Right kidney (tissue), 1 donor: Measurements from ENCODE around the gene HERC4.

Experiments
- DNase-seq: peaks from one replicate; pipeline ENCODE4 v3.0.0-alpha.2; 2016

HERC4 gene

GRCh38 chr10:67965456-67965855 lies 109.6 kb downstream of the HERC4 start:
- no peak for DNase-seq

DNA sequence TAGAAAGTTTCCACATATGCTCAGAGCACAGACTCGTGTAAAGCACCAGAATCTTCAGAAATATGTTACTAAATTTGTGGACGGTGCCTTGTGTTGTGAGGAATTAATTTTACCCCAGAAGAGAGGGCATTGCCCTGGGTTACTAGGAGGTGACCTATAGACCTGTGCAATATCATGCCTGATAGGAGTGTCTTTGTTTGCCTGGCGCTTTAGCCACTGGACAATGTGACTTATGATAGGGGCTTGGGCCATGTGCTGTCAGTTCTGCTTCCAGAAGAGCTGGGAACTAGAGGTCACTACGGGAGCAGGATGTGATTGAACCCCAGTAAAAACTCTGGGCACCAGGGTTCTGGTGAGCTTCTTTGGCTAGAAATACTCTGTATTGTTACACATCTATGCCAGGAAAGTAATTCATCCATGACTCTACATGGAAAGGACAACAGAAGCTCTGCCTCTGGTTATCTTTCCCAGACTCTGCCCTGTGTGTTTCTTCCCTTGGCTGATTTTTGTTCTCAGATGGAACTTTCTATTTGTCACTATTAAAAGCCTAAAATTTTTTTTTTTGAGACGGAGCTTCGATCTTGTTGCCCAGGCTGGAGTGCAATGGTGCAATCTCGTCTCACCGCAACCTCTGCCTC lies 115.1 kb downstream of the HERC4 start:
- DNase-seq: no peak

DNA sequence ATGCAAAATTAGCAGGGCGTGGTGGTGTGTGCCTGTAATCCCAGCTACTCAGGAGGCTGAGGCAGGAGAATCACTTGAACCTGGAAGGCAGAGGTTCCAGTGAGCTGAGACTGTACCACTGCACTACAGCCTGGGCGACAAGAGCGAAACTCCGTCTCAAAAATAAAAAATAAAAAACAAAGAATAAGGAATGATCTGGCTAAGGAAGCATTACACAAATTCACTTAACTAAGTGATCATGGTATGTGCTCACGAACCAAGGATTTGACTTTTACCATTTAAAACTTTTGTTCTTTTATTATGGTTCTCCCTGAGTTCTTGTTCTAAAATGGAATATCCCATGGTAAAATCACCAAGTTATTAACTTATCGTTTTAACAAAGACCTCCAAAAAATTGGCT lies 119.5 kb downstream of the HERC4 start:
- DNase-seq: no peak

GRCh38 chr10:67943917-67944316 lies 131.2 kb downstream of the HERC4 start:
- DNase-seq: no peak

- DNase-seq: no peak
Observed at GRCh38 chr10:67936416-67936815, 138.7 kb downstream of the HERC4 start.

DNA sequence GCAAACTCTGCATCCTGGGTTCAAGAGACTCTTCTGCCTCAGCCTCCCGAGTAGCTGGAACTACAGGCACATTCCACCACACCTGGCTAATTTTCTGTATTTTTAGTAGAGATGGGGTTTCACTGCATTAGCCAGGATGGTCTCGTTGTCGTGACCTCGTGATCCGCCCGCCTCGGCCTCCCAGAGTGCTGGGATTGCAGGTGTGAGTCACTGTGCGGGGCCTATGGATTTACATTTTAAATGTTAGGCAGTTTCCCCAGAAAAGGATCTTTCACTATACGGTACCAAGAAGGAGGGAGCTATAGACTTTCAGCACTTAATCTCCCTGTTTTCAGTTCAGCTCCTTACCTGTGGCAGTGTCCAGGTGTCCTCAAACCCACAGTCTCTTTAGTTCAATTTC lies 139.9 kb downstream of the HERC4 start:
- DNase-seq: no peak

DNA sequence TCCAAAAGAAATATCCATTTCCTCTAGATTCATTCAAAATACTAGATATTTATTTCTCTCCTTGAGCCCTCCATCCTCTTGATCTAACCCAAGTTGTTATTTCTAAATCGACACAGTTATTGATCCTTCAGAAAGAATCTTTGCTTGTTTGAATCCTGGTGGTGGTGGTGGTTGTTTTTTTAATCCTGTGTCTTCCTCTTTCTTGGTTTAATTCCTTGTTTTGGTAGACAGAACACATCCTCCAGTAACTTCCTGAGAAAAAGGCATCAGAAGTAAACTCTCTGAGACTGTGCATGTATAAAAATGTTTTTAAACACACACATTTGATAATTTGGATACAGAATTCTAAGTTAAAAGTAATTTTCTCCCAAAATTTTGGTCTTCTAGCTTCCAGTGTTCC lies 140.7 kb downstream of the HERC4 start:
- no peak for DNase-seq

DNA sequence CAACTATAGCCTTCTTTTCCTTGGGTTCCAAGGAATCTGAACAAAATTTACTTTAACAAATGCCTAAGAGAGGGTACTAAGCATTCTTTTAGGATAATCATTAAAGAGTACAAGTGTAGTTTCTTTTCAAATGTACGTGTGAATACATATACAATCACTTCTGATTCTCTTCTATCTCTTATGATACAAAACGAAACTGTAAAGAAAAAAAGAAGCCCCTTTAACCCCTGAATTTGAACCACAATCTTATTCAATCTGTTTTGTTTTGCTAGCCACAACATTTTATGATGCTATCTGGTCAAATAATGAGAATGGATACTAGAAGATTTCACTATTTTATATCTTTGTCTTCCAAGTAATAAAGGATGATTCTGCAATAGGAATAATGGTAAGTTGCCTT lies 141.9 kb downstream of the HERC4 start:
- DNase-seq: no peak

DNA sequence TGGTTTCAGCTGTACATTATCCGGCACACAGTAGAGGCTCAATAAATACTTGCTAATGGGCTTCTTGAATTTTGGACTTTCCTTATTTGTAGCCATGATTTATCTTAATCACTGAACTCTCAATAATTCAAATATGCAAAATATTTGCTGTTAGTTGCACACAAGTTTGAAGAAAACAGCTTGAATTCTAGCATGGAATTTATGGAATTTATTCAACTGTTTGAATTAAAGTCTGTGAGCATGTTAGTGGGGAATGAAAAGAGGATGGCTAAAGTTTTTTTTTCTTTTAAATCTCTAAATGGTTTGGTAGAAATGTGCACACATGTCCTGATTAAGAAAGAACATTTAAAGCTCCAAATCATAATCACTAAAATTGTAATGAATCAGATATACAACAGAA lies 148.1 kb downstream of the HERC4 start:
- DNase-seq: no peak

DNA sequence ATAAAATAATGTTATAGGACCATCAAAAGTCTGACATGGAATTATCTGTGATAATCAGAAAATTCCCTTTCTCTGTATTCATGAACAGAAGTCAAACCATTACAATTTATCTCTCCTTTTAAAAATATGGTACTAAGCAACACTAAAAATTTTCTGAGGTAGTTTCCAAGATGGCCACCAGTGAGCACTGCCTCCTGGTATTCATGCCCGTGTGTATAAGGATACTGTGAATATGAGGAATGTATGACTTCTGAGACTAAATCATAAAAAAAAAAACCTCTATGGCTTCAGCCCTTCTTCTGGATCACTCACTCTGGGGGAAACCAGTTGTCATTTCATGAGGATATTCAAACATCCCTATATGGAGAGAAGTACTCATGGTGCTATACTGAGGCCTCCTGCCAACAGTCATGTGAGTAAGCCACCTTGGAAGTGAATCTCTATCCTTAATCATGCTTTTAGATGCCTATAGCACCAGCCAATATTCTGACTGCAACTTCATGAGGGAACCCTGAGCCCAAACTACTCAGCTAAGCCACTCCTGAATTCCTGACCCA lies 149.6 kb downstream of the HERC4 start:
- no peak for DNase-seq

DNA sequence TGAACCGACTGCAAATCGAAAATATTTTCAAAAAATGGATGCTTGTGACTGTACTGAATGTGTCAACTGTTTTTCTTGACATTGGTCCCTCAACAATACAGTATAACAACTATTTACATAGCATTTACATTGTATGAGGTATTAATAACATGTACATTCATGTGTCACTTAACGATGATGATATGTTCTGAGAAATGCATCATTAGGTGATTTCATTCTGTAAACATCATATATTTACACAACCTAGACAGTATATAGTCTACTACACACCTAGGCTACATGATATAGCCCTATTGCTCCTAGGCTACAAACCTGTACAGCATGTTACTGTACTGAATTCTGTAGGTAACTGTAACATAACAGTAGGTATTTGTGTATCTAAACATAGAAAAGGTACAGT lies 150.9 kb downstream of the HERC4 start:
- DNase-seq: no peak

DNA sequence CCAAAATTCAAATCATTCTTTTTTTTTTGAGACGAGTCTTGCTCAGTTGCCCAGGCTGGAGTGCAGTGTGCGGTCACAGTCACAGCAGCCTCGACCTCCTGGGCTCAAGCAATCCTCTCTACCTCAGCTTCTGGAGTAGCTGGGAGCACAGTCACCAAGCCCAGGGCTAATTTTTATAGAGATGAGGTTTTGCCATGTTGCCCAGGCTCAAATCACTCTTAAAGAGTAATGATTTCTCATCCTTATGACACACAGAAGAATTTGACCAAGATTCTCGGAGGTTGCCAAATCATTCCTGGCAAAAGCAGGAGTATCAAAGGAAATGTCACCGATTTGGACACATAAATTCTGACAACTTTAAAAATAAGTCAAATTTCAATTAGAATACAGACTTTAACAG lies 151.5 kb downstream of the HERC4 start:
- DNase-seq: no peak

DNA sequence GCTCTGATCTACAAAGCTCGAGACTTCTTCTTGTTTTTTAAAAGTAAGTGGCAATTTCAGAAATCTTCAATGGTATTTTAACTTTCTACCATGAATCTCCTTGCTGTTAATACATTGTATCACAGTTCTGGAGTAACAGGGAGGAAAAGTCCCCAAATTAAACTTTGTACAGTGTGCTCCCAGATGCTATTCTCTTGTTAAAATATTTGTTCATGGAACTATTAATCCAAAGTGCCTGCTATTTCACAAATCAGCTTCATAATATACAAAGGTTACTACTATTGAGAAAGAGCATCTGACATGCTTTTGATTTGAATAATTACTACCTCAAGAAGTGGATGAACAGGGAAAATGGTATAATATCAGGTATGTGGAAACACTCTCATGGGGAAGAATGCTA lies 154.0 kb downstream of the HERC4 start:
- DNase-seq: no peak

DNA sequence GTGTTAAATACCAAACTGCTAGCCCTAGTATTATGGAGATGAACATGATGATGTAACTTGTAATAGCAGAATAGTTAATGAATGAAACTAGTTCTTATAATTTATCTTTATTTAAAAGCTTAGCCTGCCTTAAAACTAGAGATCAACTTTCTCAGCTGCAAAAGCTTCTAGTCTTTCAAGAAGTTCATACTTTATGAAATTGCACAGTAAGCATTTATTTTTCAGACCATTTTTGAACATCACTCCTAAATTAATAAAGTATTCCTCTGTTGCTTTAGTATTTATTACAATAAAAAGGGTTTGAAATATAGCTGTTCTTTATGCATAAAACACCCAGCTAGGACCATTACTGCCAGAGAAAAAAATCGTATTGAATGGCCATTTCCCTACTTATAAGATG lies 157.4 kb downstream of the HERC4 start:
- no peak for DNase-seq

DNA sequence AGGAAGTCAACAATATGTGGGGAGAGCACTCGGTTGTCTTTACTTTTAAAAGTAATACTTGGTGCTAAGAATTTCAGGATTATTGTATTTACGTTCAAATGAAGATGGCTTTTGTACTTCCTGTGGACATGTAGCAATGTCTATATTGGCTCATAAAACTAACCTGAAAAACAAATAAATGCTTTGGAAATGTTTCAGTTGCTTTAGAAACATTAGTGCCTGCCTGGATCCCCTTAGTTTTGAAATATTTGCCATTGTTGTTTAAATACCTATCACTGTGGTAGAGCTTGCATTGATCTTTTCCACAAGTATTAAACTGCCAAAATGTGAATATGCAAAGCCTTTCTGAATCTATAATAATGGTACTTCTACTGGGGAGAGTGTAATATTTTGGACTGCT lies 157.9 kb downstream of the HERC4 start:
- no peak for DNase-seq

DNA sequence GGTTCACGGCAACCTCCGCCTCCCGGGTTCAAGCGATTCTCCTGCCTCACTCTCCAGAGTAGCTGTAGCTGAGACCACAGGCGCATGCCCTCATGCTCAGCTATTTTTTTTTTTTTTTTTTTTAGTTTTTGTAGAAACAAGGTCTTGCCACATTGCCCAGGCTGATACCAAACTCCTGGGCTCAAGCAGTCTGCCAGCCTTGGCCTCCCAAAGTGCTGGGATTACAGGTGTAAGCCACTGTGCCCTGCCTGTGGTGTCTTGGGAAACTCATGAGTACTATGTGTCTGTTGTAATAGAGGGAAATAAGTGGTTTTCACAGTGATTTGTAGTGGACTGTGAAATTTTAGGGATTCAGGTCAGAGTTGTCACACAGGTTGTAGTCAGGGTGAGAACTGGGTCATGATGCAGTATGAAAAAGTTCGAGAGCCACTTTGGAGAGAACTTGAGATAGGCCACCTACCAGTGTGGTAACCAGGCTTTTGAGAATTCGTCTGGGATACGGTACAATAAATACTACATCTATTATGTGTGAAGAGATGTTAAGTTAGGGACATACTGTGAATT lies 160.2 kb downstream of the HERC4 start:
- DNase-seq: no peak

- no peak for DNase-seq
Observed at GRCh38 chr10:67912331-67912946, 162.6 kb downstream of the HERC4 start.

- DNase-seq: no peak
Observed at GRCh38 chr10:67903581-67903980, 171.5 kb downstream of the HERC4 start.

GRCh38 chr10:67893637-67894036 lies 181.4 kb downstream of the HERC4 start:
- no peak for DNase-seq

DNA sequence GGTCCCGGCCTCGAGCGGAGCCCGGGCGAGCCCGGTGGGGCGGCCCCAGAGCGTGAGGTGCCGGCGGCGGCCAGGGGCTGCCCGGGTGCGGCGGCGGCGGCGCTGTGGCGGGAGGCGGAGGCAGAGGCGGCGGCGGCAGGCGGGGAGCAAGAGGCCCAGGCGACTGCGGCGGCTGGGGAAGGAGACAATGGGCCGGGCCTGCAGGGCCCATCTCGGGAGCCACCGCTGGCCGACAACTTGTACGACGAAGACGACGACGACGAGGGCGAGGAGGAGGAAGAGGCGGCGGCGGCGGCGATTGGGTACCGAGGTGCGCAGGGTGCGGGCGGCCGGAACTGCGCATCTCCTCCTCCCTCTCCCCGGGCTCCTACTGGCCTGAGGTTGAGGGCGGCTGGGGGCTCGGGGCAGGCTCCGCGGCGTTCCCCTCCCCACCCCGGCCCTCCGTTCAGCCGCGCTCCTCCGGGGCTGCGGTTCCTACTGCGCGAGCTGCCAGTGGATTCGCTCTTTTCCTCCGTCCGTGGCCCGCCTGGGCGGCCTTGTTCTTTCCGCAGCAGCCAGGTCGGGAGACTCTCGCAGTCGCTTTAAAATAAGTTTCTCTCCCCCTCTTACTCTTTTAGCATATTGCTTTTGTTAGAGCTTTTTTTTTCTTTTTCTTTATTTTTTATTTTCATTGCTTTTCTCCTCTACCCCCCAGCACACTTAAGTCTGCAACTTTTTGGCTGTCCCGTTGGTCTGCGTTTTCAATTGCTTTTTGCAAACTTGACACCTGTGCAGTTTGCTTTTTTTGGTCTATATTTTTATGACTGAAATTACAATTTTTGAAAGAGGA lies 190.0 kb downstream of the HERC4 start:
- peak; percentile 95 for DNase-seq

DNA sequence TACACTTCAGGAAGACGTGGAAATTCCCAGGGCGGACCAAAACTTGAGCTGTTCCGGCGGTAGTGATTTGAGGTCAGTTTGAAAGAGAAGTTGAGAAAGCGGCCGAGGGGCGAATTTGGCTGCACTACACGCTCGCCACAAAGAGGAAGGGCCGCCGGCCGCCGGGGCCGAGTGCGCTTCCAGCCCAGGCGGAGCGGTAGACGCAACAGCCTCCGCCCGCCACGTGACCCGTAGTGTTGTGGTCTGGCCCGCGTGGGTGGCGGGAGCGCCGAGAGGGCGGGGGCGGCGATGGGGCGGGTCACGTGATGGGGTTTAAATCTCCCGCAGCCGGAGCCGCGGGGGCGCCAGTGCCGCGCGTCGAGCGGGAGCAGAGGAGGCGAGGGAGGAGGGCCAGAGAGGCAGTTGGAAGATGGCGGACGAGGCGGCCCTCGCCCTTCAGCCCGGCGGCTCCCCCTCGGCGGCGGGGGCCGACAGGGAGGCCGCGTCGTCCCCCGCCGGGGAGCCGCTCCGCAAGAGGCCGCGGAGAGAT lies 190.7 kb downstream of the HERC4 start, which contains the start of gene SIRT1:
SIRT1 (plus strand) TSS at position 344 of the 529 bp plus-strand sequence; CDS start at position 410, 66 bp downstream.
- peak; percentile 91 for DNase-seq

DNA sequence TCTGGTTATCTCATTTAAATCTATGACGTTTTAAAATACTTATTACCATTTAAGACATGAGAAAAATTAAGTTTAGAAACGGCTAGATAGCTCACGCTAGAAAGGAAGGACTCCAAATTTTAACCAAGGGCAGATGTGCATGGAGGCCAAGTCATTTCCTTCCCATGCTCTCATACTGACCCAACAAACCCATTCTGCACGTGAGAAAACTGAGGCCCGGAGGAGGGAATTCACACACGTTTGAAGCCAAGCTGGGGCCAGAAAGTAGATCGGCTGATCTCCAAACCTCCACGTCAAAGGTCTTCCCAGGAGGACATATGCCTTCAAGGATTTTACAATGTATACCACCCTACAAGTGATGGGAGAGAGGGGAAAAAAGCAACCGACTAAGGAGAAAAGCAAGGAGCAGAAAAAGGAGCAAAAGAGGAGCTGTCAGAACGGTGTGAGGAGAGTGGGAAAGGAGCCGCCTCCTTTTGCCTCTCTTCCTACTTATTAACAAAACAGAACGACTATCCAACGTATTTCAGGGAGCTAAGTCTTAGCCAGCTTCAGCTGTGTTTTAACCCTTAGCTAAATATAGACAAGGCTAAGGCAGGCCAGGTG lies 191.3 kb downstream of the HERC4 start:
- no peak for DNase-seq
